RWPE1 (cell line): ENCODE data around the gene UST.

Experiments used
- CTCF ChIA-PET: fragments of 350-600 bp; sonication (Branson Sonifier 250); formaldehyde crosslinking; extraction: SDS; loops from one replicate; lab custom pipeline; 2021; lab: Yijun Ruan, JAX
- POLR2A ChIA-PET: fragments of 400-600 bp; formaldehyde crosslinking; extraction: SDS; loops from one replicate; lab custom pipeline; 2020; ENCODE audit warnings: antibody characterized with exemption; ENCODE audit not compliant: low non-redundant PET; lab: Yijun Ruan, JAX
- DNase-seq: peaks from one replicate; pipeline ENCODE4 v3.0.0; 2012; ENCODE audit warnings: low spot score
- H3K27ac ChIP-seq: fragments of 450-650 bp; 2 replicates; pipeline ENCODE4 v1.5.1; 2017
- CTCF ChIP-seq: fragments of 450-650 bp; conservative IDR thresholded peaks from 2 replicates; pipeline ENCODE4 v1.5.1; 2017; ENCODE audit warnings: low read depth, mild to moderate bottlenecking

UST gene

GRCh38 chr6:148963738-148964137 is 216.9 kb downstream of the UST start:
- POLR2A ChIA-PET = no interaction called here
- H3K27ac ChIP-seq = no peak overlapping the region
- CTCF ChIA-PET = no interaction called here
- DNase-seq = no peak
- no peak for TF ChIP-seq CTCF

GRCh38 chr6:148964467-148964866 is 217.6 kb downstream of the UST start:
- DNase-seq = no peak
- CTCF ChIA-PET = no interaction called here
- no peak overlapping the region for H3K27ac ChIP-seq
- POLR2A ChIA-PET = no interaction called here
- no peak for TF ChIP-seq CTCF

GRCh38 chr6:148965287-148965686 is 218.5 kb downstream of the UST start:
- DNase-seq = no peak
- TF ChIP-seq CTCF = no peak
- POLR2A ChIA-PET = no interaction called here
- CTCF ChIA-PET = no interaction called here
- no peak overlapping the region for H3K27ac ChIP-seq

- H3K27ac ChIP-seq = no peak overlapping the region
- POLR2A ChIA-PET = no interaction called here
- no peak for TF ChIP-seq CTCF
- CTCF ChIA-PET = interaction anchor here (0.6 to 1.2 kb wide), 3 partner anchors 40 to 315 kb away, joined by 3 to 4 read pairs (median 3); no protein-coding TSS in a partner anchor
- DNase-seq = no peak
Observed at GRCh38 chr6:148967011-148967520, 220.2 kb downstream of the UST start.

- CTCF ChIA-PET = interaction anchor here (0.6 to 1.2 kb wide), 3 partner anchors 40 to 315 kb away, joined by 3 to 4 read pairs (median 3); no protein-coding TSS in a partner anchor
- TF ChIP-seq CTCF = no peak
- no peak for DNase-seq
- H3K27ac ChIP-seq = no peak overlapping the region
- POLR2A ChIA-PET = no interaction called here
Observed at GRCh38 chr6:148967541-148967956, 220.7 kb downstream of the UST start.

GRCh38 chr6:148968771-148969602 is 222.2 kb downstream of the UST start:
- no peak for DNase-seq
- POLR2A ChIA-PET = no interaction called here
- H3K27ac ChIP-seq = no peak overlapping the region
- no peak for TF ChIP-seq CTCF
- CTCF ChIA-PET = no interaction called here
